GM18867 (cell line): Measurements from ENCODE around the gene WHRN.
A peak's percentile ranks its signal among the peaks of the same experiment; 100 is the strongest.

ENCODE experiments used
- ATAC-seq: cut with Tn5 transposase; IDR thresholded peaks from one replicate; pipeline ENCODE4 v1.9.1; 2021; ENCODE audit warnings: mild to moderate bottlenecking, moderate library complexity; ENCODE audit not compliant: unreplicated experiment

Gene WHRN

DNA sequence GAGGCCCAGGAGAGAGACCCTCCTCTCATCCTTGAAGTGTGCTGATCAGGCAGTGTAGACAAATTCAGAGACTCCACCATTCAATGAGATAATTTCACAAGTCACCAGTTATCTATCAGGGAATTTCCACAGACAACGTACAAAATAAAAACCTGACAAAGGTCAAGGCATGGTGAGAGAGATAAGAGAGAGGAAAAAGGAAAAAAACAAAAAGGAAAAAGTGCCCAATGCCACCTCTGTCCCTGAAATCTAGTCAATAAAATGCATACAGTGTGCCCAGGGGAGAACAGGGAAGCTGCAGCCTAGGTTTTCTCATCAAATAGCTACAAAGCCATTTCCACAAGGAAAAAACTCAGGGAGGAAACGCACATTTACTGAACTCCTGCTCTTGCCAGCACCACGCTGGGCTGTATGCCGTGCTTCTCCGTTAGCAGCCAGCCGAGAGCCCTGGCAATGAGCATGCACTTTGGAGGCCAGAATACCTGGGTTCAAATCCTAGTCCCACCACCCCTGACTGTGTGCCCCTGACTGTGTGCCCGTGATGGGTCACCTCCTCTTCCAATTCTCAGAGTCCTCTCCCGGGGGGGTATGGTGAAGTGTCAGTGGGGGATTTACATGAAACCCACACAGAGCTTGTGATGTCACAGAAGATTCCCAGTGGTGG is 11.6 kb downstream of the WHRN start:
- ATAC-seq = no peak

GRCh38 chr9:114492991-114493390 is 12.3 kb downstream of the WHRN start:
- no peak for ATAC-seq

DNA sequence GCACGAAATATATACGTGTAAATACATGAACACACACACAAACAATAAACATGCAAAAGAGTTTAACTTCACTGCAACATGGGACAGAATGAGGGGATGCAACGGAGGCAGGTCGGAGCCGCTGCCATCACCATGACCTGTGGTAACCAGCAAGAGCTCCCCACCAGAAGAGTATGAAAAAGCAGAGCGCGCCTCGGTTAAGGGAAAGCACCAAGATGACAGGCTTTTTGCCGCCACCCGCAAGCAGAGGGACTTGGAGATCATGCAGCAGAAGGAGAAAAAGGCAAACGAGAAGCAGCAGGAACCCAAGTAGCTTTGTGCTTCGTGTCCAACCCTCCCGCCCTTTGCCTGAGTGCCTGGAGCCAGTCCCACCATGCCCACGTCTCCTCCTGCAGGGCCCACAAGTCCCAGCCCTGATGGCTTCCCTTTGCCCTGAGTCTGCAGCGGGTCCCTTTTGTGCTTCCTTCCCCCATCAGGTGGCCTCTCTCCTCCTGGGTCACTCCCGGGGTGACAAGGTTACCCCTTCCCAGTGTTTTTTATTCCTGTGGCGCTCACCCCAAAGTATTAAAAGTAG is 13.8 kb downstream of the WHRN start:
- no peak for ATAC-seq

- ATAC-seq = no peak
Measured at GRCh38 chr9:114489928-114490327, 15.3 kb downstream of the WHRN start.

- no peak for ATAC-seq
Measured at GRCh38 chr9:114488398-114489129, 16.7 kb downstream of the WHRN start.

DNA sequence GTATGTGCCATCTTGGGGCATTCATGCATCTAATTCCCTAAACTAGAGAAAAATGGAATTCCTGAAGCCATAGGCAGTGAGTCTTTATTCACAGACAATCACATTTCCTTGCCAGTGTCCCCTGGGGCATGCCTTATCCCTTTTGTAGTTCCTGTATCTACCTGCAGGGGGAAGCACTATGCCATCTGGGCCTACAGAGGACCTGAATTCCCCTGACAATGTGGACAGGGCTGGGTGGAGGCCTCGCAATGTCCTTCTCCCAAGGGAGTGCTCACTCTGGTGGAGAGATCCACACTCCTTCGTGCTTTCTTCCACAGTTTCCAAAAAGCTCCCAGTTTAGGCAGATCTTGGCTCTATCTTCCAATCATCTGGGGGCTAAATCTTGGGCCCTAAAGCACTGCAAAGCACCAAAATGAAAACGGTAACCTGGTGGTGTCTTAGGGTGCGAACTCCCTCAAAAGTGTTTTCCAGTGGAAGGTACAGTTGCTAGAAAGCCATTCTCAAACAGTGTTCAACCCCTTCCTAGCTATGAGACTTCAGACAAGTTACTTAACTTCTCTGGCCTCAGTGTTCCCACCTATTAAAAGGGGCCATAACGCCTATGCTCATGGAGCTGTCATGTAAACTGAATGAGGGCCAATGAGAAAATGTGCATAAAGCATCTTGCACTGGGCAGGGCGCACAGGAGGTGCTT is 17.5 kb downstream of the WHRN start:
- peak; percentile 63 for ATAC-seq

DNA sequence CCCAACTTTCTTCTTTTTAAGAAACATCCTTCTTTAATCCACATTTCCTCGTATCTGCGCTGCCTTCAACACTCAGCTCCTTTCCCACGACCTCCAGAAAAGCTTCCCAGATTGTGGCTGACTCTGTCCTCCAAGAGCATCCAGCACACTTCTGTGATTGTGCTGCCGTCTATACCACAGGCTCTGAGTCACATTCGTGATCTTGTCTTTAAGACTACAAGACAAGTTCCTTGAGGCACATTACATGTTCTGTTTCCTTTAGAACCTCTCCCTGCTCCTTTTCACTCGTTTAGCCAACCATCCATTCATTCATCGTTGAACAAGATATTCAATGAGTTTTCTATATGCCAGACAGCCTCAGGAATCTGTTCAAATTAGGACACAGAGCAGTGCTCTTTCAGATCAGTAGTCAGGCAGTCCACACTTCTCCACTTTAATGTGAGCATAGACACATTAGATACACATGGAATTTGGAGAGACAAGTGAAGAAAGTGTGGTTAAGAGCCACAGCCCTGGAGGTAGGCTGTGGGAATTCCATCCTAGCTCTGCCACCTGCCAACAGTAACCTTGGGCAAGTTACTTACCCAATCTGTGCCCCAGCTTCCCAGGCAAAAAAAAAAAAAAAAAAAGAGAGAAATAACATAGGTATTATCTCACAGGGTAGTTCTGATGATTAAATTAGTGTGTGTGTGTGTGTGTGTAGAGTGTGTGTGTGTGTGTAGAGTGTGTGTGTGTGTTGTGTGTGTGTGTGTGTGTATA is 18.9 kb downstream of the WHRN start:
- no peak for ATAC-seq

DNA sequence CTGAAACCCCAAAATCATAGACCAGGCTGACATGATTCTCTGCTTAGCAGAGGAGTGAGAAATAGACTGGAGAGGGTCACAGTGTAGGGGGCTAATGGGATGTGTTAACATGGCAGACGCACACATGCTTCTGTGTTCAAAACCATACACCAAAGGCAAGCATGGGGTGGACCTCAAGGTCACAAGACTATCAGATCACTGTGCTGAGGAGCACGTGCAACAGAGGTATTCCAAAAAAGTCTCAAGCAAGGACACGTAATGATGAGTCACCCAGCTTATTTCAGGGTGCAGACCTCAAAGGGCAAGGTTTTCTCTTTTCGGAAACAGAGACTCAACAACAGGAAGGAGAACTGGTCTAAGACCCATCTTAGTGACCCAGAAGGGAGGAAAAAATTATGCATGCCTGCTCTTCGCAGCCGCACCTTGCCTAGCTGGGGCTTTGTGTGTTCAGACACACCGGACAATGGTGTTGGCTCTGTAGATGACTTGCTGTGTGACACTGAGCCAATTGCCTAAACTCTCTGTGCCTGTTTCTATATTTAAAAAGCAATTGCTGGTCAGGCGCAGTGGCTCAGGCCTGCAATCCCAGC is 20.3 kb downstream of the WHRN start:
- ATAC-seq = peak; percentile 79

GRCh38 chr9:114484215-114484853 is 20.9 kb downstream of the WHRN start:
- ATAC-seq = peak; percentile 15

DNA sequence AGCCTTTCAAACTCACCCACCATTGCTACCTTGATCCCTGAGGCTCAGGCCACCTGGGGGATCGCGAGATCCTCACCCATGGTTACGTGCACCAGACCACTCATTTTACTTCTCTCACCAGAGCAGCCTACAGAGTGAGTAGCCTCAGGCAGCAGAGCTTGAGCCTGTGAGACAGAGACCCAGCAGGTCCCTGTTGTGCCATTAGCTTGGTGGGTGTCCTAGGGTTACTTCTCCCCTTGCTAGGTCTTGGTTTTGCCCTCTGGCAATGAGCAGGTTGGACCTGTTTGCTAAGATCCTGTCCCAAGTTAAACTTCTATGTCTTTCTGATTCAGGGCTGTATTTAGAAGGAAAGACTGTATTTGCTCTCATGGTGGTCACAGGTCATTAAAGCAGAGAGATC is 21.8 kb downstream of the WHRN start:
- no peak for ATAC-seq

GRCh38 chr9:114482593-114482992 is 22.7 kb downstream of the WHRN start:
- no peak for ATAC-seq

DNA sequence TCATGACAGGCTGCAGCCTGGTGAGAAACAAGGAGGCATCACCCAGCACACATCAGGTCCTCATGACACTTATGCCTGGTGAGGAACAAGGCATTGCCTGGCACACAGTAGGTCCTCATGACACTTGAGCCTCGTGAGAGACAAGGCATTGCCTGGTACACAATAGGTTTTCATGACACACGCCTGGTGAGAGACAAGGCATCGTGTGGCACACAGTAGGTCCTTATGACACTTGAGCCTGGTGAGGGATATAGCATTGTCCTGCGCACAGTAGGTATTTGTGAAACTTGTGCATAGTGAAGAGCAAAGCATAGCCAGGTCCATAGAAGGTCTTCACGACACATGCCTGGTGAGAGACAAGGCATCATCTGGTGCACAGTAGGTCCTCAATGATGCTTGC is 23.5 kb downstream of the WHRN start:
- no peak for ATAC-seq

GRCh38 chr9:114480746-114481435 is 24.4 kb downstream of the WHRN start:
- ATAC-seq = no peak

DNA sequence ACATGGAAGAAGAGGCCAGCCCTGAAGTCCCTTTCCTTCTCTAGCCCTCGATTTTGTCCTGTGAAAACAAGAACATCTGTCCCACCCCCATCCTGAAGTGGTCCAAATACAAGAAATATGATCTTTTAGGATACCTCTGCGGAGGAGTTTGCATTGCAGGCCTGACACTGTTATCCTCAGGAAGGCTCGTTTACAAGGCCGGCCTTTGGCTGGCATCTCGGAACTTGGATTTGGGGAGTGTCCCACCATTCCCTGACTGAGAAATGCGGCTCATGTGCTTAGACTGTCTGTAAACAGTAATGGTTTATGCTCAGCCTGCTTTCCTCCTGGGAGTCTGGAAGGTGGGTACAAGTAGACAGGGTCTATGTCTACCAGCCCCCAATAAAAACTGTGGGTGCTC is 26.4 kb downstream of the WHRN start:
- ATAC-seq = no peak

GRCh38 chr9:114478459-114478858 is 26.8 kb downstream of the WHRN start:
- ATAC-seq = no peak

DNA sequence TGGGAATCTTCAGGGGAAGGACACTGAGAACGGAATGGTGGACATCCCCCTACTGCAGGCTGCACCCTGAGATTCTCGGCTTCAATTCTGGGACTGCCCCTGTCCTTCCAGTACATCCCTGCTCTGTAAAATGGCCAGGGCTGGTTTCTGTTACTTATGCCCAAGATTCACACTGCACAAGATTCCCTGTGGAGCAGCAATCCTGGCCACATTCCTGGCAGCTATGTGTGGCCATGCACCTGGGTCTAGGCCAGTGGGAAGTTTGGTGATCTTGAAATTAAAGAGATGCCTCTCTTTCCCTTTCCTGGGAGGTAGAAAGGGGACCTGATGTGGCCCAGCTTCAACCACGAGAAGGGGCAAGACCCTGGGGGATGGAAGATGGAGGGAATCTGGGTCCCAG is 27.6 kb downstream of the WHRN start:
- no peak for ATAC-seq

DNA sequence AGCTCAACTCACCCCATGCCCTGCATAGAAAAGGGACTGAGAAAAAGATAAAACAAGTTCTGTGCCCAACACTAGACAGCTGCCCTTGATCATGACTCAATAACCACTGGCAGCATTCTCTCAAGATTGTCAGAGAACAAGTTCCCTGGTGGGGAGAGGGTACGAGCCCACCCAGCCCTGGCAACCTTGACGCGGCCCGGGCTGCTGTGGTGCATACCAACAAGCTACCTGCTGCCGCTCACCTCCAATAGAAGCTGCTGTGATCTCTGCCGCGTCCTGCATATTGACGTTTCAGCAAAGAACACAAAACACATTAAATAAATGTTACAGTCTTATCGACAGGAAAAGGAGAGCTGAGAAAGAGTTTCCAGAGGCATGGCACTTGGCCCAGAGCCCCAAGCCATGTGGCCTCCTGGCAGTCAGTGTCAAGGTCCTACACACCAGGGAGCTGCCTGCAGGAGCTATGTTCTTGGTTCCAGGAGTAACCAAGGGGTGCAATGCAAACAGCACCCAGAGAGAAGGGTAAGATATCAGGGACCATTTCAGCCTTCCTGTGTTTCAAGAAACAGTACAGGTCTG is 28.3 kb downstream of the WHRN start:
- ATAC-seq = no peak

- ATAC-seq = no peak
Measured at GRCh38 chr9:114475412-114476135, 29.7 kb downstream of the WHRN start.

DNA sequence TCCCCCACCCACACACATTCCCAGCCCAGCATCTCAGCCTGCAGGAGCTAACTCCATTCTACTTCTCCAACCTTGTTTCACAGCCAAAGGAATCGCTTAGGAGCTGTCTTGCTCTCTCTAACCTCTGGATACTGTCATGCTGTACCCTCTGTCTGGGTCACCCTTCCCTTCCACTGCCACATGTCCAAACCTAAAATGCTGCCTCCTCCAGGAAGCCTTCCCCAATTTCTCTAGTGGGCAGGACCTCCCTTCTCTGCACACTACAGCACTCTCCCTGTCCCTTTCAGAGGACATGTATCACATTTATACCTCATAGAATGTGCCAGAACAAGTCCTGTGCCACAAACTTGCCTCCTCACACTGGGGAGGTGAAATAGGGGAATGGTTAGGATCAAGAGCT is 30.8 kb downstream of the WHRN start:
- ATAC-seq = no peak
